Endothelial cell of umbilical vein (primary cell): ENCODE data around the gene NGEF.

ENCODE experiments used
- EZH2 ChIP-seq: IDR thresholded peaks from 2 replicates; pipeline ENCODE4 v1.6.1; 2012; ENCODE audit warnings: borderline replicate concordance, low read depth, mild to moderate bottlenecking, moderate library complexity, low read length, inconsistent platforms; ENCODE audit not compliant: severe bottlenecking
- FOS ChIP-seq: IDR thresholded peaks from 2 replicates; pipeline ENCODE4 v1.6.1; 2011; ENCODE audit warnings: mild to moderate bottlenecking, low read length, moderate library complexity, borderline replicate concordance; ENCODE audit not compliant: insufficient read depth
- MYC ChIP-seq: IDR thresholded peaks from one replicate; pipeline ENCODE4 v1.6.1; 2011; ENCODE audit warnings: mild to moderate bottlenecking, low read depth, low read length
- POLR2A ChIP-seq: IDR thresholded peaks from 2 replicates; pipeline ENCODE4 v1.6.1; 2012; ENCODE audit warnings: low read depth, mild to moderate bottlenecking, control low read depth, low read length
- POLR2AphosphoS5 ChIP-seq: IDR thresholded peaks from 2 replicates; pipeline ENCODE4 v1.6.1; 2012; ENCODE audit warnings: low read depth, mild to moderate bottlenecking, control low read depth, low read length, moderate library complexity; ENCODE audit not compliant: insufficient read depth
- TF ChIP-seq, protein P1 (sequence below), 2 donors: IDR thresholded peaks; 1 replicate in 1 of 2; 2 replicates in 1 of 2; pipeline ENCODE4 v1.5.1; 2011; ENCODE audit warnings: low read length in 2 of 2, mild to moderate bottlenecking in 2 of 2, moderate library complexity in 2 of 2, control low read depth in 1 of 2, inconsistent platforms in 1 of 2, low read depth in 1 of 2; ENCODE audit not compliant: insufficient read depth in 1 of 2; ENCODE audit errors: extremely low read depth in 1 of 2

DNA sequence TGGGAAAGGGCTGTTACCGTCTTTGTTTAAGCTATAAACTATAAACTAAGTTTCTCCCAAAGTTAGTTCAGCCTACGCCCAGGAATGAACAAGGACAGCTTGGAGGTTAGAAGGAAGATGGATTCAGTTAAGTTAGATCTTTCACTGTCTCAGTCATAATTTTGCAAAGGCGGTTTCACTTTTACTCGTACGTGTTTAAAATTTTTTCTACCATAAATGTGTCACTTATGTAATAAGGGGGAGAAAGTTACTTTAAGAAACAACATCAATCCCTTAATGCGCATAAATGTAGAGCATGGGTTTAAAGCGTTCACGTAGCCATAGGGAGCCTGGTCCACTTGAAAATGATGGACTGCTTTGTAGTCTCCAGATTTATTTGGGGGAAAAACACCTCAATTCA, 71.7 kb downstream of the NGEF start:
- TF ChIP-seq, protein P1, sequence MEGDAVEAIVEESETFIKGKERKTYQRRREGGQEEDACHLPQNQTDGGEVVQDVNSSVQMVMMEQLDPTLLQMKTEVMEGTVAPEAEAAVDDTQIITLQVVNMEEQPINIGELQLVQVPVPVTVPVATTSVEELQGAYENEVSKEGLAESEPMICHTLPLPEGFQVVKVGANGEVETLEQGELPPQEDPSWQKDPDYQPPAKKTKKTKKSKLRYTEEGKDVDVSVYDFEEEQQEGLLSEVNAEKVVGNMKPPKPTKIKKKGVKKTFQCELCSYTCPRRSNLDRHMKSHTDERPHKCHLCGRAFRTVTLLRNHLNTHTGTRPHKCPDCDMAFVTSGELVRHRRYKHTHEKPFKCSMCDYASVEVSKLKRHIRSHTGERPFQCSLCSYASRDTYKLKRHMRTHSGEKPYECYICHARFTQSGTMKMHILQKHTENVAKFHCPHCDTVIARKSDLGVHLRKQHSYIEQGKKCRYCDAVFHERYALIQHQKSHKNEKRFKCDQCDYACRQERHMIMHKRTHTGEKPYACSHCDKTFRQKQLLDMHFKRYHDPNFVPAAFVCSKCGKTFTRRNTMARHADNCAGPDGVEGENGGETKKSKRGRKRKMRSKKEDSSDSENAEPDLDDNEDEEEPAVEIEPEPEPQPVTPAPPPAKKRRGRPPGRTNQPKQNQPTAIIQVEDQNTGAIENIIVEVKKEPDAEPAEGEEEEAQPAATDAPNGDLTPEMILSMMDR (IDR thresholded peaks at IDR 0.05; ENCODE audit: extremely low read depth in 1 of 2, insufficient read depth in 1 of 2, low read depth in 1 of 2, low read length in 2 of 2) = no peak
- TF ChIP-seq EZH2 = no peak
- no peak for TF ChIP-seq POLR2A
- no peak for TF ChIP-seq FOS
- no peak for TF ChIP-seq POLR2AphosphoS5
- no peak for TF ChIP-seq MYC
